ENCODE results near the gene DHH. TPM values are rescaled to one million over a fixed set of nuclear protein-coding genes. Genes with fewer than 3 reads are reported as not detected.

DHH gene
- polyA plus RNA-seq, 2 of the 4 experiments (the other 2 are of a cell fraction): not detected

- Histone ChIP-seq H3K4me3 (peak within 1 kb of the TSS; percentile 81), H3K27ac (peak within 1 kb of the TSS; percentile 94 to 99), H3K4me1 (peaks cover 34% of the 10 kb centered on the region), H3K4me2 (peak within 1 kb of the TSS; percentile 96), H3K9me3 (no peaks in the 10 kb centered on the region)
- CTCF ChIA-PET: interaction anchor here (1.0 to 1.9 kb wide), 4 partner anchors 9 to 61 kb away, joined by 3 to 5 read pairs (median 4); partner anchors contain the start of gene RHEBL1
- 2% methylated on average over 55 of the region's 74 CpGs for WGBS (ENCODE audit: missing lambda C conversion rate)
- ATAC-seq: peak; percentile 75 to 81
- FAIRE-seq: no peak
- POLR2A ChIA-PET: interaction anchor here (1.7 to 2.2 kb wide), 2 partner anchors 10 to 12 kb away, joined by 4 to 7 read pairs; no protein-coding TSS in a partner anchor
- peak; percentile 95 to 98 for DNase-seq (ENCODE audit: low read depth in 1 of 2, low spot score in 1 of 2)
- TF ChIP-seq PBX3 (IDR thresholded peaks at IDR 0.05): peak; percentile 99
- peak; percentile 72; the same call in 1 of the 2 replicates for TF ChIP-seq HOXB13 (CRISPR knock-in tag; IDR thresholded peaks at IDR 0.05; ENCODE audit: low read depth)
- TF ChIP-seq PHF8 (IDR thresholded peaks at IDR 0.05; ENCODE audit: borderline replicate concordance, low read depth): peak; percentile 71
- TF ChIP-seq CEBPB (IDR thresholded peaks at IDR 0.05): 0 out of 4 replicates have a peak, but pooled peaks of 1 of the 2 experiments have one; percentile 27
- TF ChIP-seq FOSL2 (IDR thresholded peaks at IDR 0.05): no peak
- TF ChIP-seq FOSL2 (CRISPR knock-in tag; IDR thresholded peaks at IDR 0.05): peak; percentile 70
- TF ChIP-seq ZNF302 (CRISPR knock-in tag; IDR thresholded peaks at IDR 0.05): no peak
- TF ChIP-seq FOXS1 (CRISPR knock-in tag; IDR thresholded peaks at IDR 0.05): peak; percentile 66; the same call in 1 of the 2 replicates
- no peak for TF ChIP-seq CBX2 (IDR thresholded peaks at IDR 0.05; ENCODE audit: borderline replicate concordance, low read depth)
- TF ChIP-seq ATOH8 (CRISPR knock-in tag; IDR thresholded peaks at IDR 0.05; ENCODE audit: low read depth): no peak
- peak; percentile 73; the same call in 1 of the 2 replicates for TF ChIP-seq E2F6 (IDR thresholded peaks at IDR 0.05; ENCODE audit: borderline replicate concordance, low read depth)
- peak; percentile 100 for TF ChIP-seq MAX (IDR thresholded peaks at IDR 0.05)
- peak; percentile 43; the same call in 1 of the 2 replicates for TF ChIP-seq GATA3 (IDR thresholded peaks at IDR 0.05; ENCODE audit: borderline replicate concordance)
- TF ChIP-seq REST (IDR thresholded peaks at IDR 0.05): peak; percentile 35; the same call in 1 of the 2 replicates
- TF ChIP-seq ZFP36 (IDR thresholded peaks at IDR 0.05; ENCODE audit: borderline replicate concordance, partially characterized antibody): no peak
- TF ChIP-seq ZC3H11A (IDR thresholded peaks at IDR 0.05): no peak
- TF ChIP-seq RCOR1 (IDR thresholded peaks at IDR 0.05; ENCODE audit: low read depth, low read length): 0 out of 2 replicates have a peak, but pooled peaks have one; percentile 30
- TF ChIP-seq JUNB (IDR thresholded peaks at IDR 0.05): no peak
- peak; percentile 74 for TF ChIP-seq MAFK (IDR thresholded peaks at IDR 0.05; ENCODE audit: partially characterized antibody)
- peak; percentile 89 for TF ChIP-seq KDM5A (IDR thresholded peaks at IDR 0.05)
- no peak for TF ChIP-seq HES2 (IDR thresholded peaks at IDR 0.05)
- TF ChIP-seq NPAS2 (CRISPR knock-in tag; IDR thresholded peaks at IDR 0.05; ENCODE audit: borderline replicate concordance): peak; percentile 90
- peak; percentile 80 to 97 for TF ChIP-seq JUN (IDR thresholded peaks at IDR 0.05)
- TF ChIP-seq CTCF (IDR thresholded peaks at IDR 0.05): no peak
- 0 out of 2 replicates have a peak, but pooled peaks have one; percentile 67 for TF ChIP-seq TP53 (CRISPR knock-in tag; IDR thresholded peaks at IDR 0.05)
- TF ChIP-seq CHD2 (IDR thresholded peaks at IDR 0.05; ENCODE audit: low read length, partially characterized antibody): peak; percentile 86
- peak; percentile 53; the same call in 1 of the 2 replicates for TF ChIP-seq EHF (CRISPR knock-in tag; IDR thresholded peaks at IDR 0.05)
- peak; percentile 59 for TF ChIP-seq POLR2A (IDR thresholded peaks at IDR 0.05; ENCODE audit: low read length)
- peak; percentile 74; the same call in 1 of the 2 replicates for TF ChIP-seq TFCP2L1 (CRISPR knock-in tag; IDR thresholded peaks at IDR 0.05)
- TF ChIP-seq FOSB (CRISPR knock-in tag; IDR thresholded peaks at IDR 0.05): no peak
- TF ChIP-seq RARB (CRISPR knock-in tag; IDR thresholded peaks at IDR 0.05): no peak
- no peak for TF ChIP-seq EP300 (IDR thresholded peaks at IDR 0.05)
Observed at GRCh38 chr12:49060237-49061156, 34.1 kb downstream of the DHH start, which contains the start of gene KMT2D. Gene KMT2D (minus strand): TSS chr12:49060794. CDS start chr12:49055324, 5,470 bp downstream.
